NB4 (cell line): ENCODE measurements around the gene MGAT5B.

Experiments used
- CTCF ChIP-seq: IDR thresholded peaks from one replicate; pipeline ENCODE4 v1.5.1; 2012; ENCODE audit warnings: low read depth, low read length
- MAX ChIP-seq: IDR thresholded peaks from 2 replicates; pipeline ENCODE4 v1.6.1; 2011; ENCODE audit warnings: low read depth, low read length
- POLR2A ChIP-seq: IDR thresholded peaks from 2 replicates; pipeline ENCODE4 v1.6.1; 2011; ENCODE audit warnings: mild to moderate bottlenecking; ENCODE audit not compliant: insufficient read length; ENCODE audit errors: extremely low read depth

- TF ChIP-seq POLR2A (no peak), CTCF (no peak), MAX (no peak)
Observed at GRCh38 chr17:76915840-76916510, 47.8 kb downstream of the MGAT5B start.
